ENCODE measurements around the gene ZFX.

ZFX gene

DNA sequence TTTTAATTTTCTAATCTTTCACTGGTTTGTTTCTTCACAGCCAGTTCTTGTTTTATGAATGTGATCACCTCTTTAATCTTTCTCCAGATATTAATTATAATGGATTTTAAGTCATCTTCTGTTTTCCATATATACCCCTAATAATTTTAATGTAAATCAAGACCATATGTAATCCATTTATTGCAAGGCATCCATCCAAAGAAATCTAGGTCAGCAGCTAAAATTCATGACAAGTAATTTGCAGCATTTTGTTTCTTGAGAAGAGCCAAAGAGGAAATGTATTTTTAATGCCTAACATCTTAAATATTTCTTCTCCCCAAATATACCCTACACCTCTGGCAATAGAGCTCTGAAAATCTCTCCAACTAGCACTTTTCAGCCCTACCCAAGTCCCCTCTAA lies 83.3 kb downstream of the ZFX start:
- TF ChIP-seq, protein P1, sequence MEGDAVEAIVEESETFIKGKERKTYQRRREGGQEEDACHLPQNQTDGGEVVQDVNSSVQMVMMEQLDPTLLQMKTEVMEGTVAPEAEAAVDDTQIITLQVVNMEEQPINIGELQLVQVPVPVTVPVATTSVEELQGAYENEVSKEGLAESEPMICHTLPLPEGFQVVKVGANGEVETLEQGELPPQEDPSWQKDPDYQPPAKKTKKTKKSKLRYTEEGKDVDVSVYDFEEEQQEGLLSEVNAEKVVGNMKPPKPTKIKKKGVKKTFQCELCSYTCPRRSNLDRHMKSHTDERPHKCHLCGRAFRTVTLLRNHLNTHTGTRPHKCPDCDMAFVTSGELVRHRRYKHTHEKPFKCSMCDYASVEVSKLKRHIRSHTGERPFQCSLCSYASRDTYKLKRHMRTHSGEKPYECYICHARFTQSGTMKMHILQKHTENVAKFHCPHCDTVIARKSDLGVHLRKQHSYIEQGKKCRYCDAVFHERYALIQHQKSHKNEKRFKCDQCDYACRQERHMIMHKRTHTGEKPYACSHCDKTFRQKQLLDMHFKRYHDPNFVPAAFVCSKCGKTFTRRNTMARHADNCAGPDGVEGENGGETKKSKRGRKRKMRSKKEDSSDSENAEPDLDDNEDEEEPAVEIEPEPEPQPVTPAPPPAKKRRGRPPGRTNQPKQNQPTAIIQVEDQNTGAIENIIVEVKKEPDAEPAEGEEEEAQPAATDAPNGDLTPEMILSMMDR (IDR thresholded peaks at IDR 0.05; ENCODE audit: low read depth, low read length) = no peak
- in situ Hi-C loops (cut with HindIII; ENCODE audit: low sequenced_read_pairs) = no loop called here
- DNase-seq (ENCODE audit: low read depth, low spot score) = no peak
- no peak overlapping the region for H3K4me3 ChIP-seq (ENCODE audit: low read depth, low read length)

DNA sequence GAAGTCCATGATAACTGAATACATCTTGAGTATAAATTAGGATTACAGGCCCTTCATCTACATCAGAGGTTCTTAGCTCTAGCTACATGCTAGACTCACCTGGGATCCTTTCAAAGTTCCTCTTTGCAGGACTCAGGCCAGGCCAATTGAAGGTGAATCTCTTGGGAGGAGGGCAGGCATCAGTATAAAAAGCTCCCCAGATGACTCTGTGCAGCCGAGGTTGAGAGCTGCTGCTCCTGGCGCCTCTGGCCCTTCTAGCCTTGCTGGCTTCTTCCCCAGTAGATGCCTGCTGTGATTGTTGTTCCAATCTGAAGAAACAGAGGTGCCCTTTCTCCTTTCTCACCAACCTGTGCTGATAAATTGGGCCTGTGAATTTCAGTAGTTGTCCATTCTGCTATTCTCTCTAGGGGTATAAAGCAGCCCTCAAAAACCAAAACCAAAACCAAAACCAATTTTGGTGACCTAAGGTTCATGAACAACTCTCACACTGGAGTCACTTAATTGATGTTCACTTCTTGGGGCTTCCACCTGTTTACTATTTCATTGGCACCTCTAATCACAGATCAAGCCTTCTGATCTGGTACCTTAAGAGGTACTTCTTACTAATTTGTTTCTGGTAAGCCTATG lies 85.7 kb downstream of the ZFX start:
- H3K4me3 ChIP-seq (ENCODE audit: low read depth, low read length) = no peak overlapping the region
- in situ Hi-C loops (cut with HindIII; ENCODE audit: low sequenced_read_pairs) = no loop called here
- DNase-seq (ENCODE audit: low read depth, low spot score) = no peak
- TF ChIP-seq, protein P1 (IDR thresholded peaks at IDR 0.05; ENCODE audit: low read depth, low read length) = no peak

DNA sequence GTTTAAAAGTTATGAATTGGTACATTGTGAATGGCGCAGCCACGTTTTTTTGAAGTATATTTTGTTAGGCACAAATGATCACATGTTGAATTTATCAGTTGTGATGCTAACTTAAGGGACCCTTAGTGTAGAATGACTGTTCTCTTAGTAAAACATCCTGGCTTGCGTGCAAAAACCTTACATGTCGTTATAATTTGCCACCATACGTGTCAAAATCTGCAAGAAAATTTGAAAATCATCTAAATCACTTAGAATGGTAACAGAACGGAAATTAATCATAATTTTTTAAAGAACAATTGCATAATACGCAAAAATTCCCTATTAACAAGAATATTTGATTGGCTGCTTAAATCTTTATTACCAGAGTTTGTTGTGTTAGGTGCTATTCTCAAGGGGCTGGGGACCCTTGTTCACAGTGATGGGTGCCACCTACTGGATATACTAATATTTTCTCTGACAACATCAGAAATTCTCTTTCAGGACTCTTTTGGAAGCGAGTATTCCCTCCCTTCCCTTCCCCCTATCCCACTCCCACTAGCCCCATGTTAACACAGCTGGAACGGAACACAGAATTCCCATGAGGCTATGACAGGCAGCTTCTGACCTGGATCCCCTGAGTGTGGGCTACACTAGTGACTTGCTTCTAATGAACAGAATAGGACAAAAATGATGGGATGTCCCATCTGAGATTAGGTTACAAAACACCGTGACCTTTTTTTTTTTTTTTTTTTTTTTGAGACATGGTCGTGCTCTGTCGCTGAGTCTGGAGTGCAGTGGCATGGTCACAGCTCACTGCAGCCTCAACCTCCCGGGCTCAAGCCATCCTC lies 92.5 kb downstream of the ZFX start:
- TF ChIP-seq, protein P1 (IDR thresholded peaks at IDR 0.05; ENCODE audit: low read depth, low read length) = peak; percentile 37
- no peak overlapping the region for H3K4me3 ChIP-seq (ENCODE audit: low read depth, low read length)
- in situ Hi-C loops (cut with HindIII; ENCODE audit: low sequenced_read_pairs) = no loop called here
- peak; percentile 48 for DNase-seq (ENCODE audit: low read depth, low spot score)

DNA sequence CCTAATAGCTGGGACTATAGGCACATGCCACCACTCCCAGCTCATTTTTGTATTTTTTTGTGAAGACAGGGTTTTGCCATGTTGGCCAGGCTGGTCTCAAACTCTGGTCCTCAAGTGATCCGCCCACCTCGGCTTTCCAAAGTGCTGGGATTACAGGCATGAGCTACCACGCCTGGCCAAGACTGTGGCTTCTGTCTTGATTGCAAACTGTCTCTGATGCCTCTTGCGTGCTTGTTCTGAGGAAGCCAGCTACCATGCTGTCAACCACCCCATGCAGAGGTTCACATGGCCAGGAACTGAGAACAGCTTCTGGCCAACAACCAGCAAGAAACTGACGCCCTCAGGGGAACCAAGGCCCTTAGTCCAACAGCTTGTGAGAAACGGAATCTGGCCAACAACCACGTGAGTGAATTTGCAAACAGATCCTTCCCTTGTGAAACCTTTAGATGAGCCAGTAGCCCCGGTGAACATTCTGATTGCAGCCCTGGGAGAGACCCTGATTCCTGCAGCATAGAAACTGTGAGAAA lies 93.2 kb downstream of the ZFX start:
- peak; percentile 79 for DNase-seq (ENCODE audit: low read depth, low spot score)
- TF ChIP-seq, protein P1 (IDR thresholded peaks at IDR 0.05; ENCODE audit: low read depth, low read length) = no peak
- no peak overlapping the region for H3K4me3 ChIP-seq (ENCODE audit: low read depth, low read length)
- in situ Hi-C loops (cut with HindIII; ENCODE audit: low sequenced_read_pairs) = no loop called here

DNA sequence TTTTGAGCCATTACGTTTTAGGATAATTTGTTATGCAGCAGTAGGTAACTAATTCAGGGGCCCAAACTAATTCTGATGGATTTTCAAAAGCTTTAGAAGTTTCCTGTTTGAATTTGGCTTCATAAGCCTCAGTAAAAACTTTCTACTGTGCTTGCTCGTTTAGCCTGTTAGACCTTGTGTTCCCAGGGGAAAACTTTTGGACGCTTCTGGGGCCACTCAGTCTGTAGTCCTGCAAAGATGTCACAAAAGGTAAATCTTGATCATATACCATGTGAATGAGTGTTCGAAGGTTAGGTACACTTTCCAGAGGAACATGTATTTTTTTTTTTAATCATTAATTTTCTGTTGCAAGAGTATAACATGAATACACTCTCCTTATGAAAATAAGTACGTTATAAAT lies 93.7 kb downstream of the ZFX start:
- no peak for DNase-seq (ENCODE audit: low read depth, low spot score)
- in situ Hi-C loops (cut with HindIII; ENCODE audit: low sequenced_read_pairs) = no loop called here
- TF ChIP-seq, protein P1 (IDR thresholded peaks at IDR 0.05; ENCODE audit: low read depth, low read length) = no peak
- H3K4me3 ChIP-seq (ENCODE audit: low read depth, low read length) = no peak overlapping the region

DNA sequence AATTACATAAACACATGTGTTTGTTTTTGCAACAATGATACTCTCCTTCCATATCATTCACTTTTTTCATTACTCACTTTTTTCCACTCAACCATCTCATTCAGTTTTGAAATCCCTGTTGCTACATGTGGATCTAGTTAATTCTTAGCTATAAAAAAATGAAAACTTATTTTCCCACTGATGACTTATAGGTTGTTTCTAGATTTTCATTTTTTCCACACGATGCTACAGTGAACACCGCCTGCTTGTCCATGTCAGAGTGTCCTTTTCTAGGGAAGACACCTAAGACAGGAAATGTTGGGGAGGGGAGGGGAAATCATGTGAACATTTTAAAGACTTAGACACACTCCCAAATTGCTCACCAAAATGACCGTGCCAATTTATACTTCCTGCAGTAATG lies 94.2 kb downstream of the ZFX start:
- no peak overlapping the region for H3K4me3 ChIP-seq (ENCODE audit: low read depth, low read length)
- no peak for DNase-seq (ENCODE audit: low read depth, low spot score)
- TF ChIP-seq, protein P1 (IDR thresholded peaks at IDR 0.05; ENCODE audit: low read depth, low read length) = no peak
- in situ Hi-C loops (cut with HindIII; ENCODE audit: low sequenced_read_pairs) = no loop called here

All from astrocyte of the spinal cord (primary cell).